Measurements from ENCODE around the gene OR9Q1.

OR9Q1 gene

DNA sequence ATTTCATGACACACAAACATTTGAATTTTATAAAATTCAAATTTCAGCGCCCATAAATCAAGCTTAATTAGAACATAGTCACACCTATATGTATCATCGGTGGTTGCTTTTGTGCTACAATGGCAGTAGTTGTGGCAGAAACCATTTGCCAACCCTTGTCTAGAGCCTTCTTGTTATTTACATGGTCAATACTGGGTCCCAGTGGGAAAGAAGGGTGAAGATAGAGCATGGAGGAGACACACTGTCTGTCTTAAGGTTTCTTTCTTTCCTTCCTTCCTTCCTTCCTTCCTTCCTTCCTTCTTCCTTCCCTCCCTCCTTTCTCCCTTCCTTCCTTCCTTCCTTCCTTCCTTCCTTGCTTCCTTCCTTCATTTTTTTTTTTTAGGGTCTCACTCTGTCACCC, 10.8 kb downstream of the OR9Q1 start:
- no peak for DNase-seq (ENCODE audit: low spot score)

DNA sequence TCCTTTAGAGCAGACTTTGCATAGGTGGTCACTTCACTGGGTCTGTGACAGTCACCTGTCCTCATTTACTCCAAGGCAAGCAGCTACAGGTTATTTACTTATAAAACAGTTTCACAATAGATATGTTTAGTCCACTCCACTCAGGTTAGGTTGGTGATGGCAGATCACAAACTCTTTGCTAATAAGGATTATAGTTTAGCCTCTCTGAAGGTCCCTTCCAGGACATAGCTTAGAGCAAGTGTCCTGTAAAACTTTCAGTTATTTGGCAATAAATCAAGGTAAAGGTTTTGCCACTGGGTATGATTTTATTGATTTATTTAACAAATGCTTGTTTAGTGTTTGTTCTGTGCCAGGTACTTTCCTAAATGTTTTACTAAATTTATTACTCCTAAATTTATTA, 15.9 kb downstream of the OR9Q1 start:
- no peak for DNase-seq (ENCODE audit: low spot score)

DNA sequence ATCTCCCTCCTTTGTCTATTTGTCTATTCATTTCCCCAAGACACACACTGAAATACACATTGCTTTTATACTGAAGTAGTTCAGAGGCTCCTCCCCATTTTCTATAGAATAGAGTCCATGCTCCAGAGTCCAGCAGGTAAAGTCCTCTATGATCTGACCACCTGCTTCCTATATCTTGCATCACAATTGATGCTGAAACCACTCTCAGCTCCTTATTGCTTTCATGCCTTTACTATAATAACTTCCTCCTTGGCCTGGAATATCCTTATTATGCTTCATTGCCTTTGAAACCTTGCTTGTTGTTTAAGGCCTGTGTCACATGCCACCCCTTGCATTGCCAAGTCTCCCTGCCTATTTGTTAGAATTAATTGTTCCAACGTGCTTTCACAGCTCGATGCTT, 19.7 kb downstream of the OR9Q1 start:
- DNase-seq (ENCODE audit: low spot score), result no peak

DNA sequence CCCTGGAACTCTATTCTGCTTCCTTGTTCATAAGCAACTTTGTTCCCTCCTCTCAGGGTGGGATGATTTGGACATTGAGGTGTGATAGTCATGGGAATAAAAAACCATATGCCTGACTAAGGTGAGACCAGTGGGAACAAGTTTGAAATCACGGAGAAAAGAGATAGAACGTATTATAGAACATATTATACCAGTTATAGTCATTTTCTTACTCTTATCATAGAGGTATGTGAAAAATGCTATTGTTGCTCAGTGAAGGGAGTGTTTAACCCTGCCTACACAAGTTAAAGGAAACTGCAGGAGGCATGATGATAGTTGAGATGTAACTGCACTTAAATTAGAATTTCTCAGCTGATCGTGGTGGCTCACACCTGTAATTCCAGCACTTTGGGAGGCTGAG, 22.6 kb downstream of the OR9Q1 start:
- DNase-seq (ENCODE audit: low spot score), result no peak

DNA sequence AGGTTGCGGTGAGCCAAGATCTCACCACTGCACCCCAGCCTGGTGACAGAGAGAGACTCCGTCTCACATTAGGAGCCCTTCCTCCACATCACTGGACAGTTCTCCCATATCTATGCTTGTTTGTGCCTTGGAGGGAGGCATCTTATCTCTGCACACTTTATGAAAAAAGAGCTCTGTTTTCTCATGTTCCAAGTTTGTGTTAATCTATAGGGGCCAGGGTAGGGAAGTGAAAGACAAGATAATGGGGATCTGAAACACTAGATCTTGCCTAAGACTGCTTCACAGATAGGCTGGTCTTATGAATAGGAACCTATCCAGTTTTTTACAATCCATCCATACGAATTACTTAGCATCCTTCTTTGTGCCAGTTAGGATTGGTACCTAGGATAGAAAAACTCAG, 24.1 kb downstream of the OR9Q1 start:
- no peak for DNase-seq (ENCODE audit: low spot score)

DNA sequence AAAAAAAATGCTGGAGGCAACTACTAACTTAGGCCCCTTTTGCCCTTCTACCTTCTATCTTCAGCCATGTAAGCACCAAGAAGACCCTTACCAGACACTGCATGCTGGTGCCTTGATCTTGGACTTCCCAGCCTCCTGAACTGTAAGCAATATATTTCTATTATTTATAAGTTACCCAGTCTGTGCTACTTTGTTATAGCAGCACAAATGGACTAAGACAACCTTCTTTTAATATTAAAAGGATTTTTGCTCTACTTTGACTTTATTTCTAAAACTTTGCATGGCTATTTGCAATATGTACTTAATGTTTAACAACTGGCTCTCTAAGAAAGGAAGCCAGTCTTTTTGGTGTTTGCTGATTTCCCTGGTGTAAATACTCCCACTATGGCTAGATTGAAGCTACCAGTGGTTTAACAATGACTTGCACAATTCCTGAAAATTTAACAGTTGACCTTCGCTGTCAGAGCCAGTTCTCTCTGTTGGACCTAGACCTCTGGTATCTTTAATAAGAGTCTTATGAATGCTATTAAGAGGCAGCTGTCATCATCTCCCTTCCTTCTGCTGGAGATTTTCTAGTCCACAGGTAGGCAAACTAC, 32.2 kb downstream of the OR9Q1 start:
- no peak for DNase-seq (ENCODE audit: low spot score)

DNA sequence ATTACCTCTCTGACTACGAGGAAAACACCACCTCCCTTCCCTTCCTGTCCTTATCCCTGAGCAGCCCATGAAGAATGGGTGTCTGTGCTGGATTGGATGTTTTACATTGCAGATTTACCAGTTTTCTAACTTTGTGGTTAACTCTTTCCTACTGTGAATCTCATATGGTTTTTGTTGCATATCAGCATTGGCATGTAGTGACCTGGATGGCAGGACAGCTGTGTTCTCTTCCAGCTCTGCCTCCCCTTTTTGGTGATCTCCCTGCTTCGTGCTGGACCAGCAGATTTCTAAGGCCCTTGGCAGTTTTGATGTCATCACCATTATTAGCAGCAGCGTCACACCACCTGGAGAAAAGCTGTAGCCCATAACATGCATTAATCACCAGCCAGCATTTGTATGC, 33.8 kb downstream of the OR9Q1 start:
- no peak for DNase-seq (ENCODE audit: low spot score)

DNA sequence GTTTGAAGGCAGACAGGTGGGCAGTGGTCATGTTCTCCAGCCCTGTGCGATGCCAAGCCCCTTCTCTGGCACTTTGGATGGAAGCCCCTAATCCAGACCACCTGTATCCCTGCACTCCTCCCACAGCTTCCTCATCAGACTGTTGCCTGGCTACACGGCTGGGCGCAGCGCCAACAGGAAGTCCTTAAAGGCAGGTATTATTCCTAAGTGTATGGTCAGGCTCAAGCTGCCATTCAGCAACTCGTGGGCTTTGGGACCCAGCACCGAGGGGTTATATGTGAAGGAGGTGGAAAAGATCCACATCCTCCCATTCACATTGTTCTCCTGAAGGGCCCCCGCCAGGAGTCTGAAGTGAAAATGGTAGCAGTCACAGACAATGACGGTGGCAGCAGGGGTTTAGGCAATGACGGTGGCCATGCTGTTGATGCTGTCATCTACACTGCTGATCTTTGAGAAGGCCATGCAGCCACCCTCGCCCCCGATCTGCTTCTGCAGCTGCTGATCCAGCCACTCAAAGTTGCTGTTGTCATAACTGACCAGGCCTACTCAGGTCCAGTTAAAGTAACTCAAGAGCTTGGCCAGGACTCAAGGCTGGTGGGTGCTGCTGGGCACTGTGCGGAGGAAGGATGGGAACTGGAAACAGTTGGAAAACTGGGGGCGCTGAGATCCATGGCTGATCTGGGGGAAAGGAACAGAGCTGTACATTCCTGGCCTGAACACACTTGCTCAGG, 34.8 kb downstream of the OR9Q1 start:
- no peak for DNase-seq (ENCODE audit: low spot score)

DNA sequence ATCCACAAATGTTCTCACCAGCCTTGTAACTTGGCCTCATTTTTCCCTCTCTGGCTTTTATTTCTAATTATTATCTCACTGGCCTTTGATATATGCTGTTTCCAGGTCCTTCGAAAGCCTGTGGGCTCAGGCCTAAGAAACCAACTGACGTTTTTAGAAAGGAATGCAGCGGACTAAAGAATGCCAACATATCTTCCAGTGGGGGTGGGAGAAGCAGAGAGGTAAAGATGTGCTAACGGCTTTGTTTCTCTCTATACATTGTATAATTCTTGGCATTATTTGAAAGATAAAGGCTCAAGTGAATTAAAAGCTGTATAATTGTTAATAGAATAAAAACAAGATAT, 35.3 kb downstream of the OR9Q1 start:
- DNase-seq (ENCODE audit: low spot score), result peak; percentile 72

DNA sequence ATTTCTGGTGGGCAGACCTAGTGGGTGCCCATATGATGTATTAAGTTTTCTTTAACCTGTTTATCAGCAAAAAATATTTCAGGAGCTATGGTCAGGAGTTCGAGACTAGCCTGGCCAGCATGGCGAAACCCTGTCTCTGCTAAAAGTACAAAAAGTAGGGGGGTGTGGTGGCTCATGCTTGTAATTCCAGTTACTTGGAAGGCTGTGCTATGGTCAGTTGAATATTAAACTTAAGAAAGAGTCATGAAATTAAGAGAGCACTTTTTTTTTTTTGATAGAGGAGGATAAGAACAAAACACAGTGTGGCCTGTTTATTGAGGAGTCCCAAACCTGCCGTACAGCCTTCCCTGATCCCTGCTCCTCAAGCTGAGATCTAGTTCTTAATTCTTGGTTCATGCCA, 36.9 kb downstream of the OR9Q1 start:
- no peak for DNase-seq (ENCODE audit: low spot score)

DNA sequence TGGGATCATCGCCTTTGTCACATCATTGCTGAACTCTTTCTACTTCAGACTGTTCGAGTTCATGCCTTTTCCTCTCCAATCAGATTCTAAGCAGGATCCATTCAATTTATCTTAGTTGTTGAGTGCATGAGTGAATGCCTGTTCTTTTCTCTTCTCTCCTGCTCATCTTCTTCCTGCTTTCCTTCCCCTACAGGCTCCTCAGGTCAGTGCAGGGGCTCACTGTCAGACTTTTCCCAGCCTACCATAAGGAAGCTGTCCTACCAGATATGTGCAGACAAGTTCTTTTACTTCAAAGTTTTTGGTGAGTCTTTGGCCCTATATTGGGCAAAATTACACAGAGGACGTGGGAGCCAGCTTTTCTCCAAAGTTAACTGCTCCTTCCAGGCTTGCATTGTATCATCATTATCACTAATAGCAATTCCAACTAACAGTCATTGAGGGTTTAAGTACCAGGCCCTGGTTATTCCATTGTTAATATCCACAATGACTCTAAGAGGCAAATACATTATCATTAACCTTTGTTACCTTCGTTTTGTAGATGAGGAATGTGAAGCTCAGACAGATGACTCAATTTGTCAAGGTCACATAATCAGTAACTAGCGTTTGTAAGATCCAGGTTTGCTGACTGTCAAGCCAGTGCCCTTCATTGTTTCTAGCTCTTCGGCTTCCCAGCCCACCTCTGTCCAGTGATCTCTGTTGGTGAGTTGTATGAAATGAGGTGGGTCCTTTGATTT, 37.4 kb downstream of the OR9Q1 start:
- peak; percentile 16 for DNase-seq (ENCODE audit: low spot score)

DNA sequence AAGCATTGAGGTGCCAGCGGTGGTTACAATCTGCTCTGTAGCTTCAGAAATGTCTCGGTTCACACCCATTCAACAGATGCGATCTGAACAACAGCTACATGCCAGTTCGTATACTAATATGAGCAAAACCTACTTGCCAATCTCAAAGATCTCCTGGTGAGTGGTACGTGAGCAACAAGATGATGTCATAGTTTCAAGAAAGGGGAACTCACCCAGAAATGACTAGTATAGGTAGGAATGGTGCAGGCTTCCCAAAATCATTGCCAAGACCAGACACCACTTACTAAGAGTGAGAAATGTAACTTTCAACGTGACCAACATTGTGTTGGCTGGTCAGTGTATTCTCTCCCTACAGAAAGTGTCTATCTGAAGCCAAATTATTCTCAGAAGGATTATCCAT, 38.1 kb downstream of the OR9Q1 start:
- peak; percentile 51 for DNase-seq (ENCODE audit: low spot score)

DNA sequence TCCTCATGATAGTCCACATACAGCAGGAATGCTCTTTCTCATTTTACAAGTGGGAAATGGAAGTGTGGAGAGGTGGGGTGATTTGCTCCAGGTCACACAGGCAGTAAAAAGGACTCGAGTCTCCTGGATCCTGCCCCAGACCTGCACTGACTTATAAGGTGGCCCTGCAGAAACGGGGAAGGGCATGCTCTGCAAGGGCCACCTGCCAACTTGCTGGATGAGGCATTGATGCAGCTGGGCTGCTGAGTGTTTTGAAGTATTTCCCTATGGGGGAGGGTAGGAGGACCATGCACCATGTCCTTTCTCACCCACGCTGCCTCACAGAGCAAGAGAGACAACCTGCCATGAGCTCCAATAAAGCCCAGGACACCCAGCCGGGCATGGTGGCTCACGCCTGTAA, 44.0 kb downstream of the OR9Q1 start:
- DNase-seq (ENCODE audit: low spot score), result no peak

DNA sequence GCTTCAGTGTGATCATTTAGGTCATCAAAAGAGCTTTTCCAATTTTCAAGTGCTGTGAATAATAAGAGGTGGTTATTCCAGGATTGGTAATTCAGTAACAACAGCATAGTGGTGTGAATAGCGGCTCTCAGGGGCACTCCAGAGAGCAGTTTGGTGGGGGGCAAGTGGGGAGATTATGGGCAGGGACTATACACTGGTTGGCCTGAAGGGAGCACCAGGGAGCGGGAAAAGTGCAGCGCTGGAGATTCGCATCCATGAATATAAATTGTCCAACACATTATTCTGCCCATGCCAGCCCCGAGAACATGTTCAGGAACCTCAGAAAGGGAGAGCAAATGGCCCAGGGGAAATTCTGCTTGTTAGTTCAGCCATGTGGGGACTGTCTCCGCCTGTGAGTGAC, 45.0 kb downstream of the OR9Q1 start:
- DNase-seq (ENCODE audit: low spot score), result no peak

DNA sequence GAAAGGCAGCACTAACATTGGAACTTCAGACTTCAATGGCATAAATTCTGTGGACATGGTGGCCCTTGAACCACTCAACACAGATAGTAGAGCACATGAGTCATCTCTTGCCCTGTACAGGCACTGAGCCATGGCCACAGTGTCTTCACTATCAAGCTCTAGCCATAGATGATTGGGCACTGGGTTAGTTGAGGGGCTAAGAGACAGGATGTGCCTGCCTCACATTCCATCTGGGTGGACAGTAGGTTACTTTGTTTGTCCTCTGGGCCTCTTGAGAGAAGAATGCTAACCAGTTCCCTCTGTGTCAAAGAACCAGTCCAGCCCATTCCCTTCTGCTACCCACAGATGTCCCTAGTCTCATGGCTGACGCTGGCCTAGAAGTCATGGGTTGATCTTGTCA, 46.9 kb downstream of the OR9Q1 start:
- no peak for DNase-seq (ENCODE audit: low spot score)

DNA sequence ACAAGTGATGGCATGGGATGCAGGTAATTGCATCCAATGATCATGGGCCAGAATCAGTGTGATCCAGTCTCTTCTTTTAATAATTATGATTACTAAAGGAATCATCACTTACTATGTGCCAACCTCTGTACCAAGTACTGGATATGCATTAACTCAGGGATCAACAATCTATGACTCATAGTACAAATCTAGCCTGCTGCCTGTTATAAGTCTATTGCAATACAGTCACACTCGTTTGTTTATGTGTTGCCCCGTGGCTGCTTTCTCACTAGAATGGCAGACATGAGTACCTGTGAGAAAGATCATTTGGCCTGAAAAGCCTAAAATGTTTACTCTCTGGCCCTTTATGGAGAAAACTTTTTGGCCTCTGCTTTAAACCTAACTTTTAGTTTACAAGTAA, 52.1 kb downstream of the OR9Q1 start:
- DNase-seq (ENCODE audit: low spot score), result no peak

DNA sequence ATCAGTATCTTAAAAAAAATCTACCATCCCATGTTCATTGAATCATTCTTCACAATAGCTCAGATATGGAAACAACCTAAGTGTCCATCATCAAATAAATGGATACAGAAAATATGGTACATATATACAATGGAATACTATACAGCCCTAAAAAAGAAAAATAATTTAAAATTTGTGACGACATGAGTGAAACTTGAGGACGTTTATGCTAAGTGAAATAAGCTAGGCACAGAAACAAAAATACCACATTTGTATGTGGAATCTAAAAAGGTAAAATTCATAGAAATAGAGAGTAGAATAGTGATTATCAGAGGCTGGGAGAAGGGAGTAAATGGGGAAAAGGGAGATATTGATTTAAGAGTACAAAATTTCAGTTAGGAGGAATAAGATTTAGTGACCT, 62.8 kb downstream of the OR9Q1 start:
- DNase-seq (ENCODE audit: low spot score), result no peak

DNA sequence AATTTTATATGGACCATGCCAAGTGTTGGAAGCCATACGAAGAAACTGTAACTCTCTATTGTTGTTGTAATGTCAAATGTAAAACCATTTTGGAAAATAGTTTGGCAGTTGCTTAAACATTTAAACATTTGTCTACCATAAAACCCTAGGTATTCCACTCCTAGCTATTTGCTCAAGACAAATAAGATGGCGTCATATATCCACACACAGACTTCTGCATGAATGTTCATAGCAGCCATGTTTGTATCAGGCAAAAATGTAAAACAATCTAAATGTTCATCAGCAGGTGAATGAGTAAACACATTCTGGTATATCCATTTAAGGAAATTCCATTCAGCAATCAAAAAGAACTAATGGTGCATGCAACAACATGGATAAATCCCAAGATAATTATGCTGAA, 73.8 kb downstream of the OR9Q1 start:
- no peak for DNase-seq (ENCODE audit: low spot score)

DNA sequence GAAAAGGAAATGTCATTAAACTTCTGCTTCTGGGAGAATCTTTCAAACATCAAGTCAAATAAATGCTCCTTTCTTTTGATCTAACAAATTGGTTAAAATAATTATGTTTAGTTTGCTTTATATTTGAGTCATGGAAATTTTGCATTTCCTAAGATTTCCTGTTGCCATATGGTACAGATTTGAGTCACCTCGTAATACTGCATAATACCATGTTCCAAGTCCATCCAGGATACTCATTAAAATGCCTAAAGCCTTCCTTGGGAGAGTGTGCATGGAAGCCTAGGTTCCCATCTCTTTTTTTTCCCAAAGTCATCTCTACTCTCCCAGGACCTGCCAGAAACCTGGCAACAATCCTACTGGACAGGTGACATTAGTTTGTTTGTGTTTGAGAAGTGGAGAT, 97.4 kb downstream of the OR9Q1 start:
- DNase-seq (ENCODE audit: low spot score), result no peak

DNA sequence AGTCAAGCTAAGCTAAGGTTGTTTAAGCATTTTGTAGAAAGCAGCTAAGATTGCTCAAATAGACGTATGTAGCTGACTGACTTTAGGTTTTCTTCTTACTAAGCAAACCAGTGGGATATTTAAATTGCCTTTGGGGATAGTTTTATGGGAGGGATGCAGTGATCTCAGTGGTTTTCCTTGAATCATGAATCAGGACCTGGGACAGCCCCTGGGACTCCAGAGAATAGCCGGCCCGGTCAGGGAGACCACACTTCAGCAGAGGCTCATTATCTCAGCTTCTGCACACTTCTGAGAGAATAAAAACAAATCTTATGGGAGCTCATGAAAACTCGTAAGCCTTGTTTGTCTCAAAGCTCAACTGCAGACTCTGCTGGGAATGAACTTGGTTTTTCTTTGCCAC, 101.8 kb downstream of the OR9Q1 start, which contains the start of gene OR9I1:
Gene OR9I1, minus strand, starts transcription at position 62 of the 400 bp plus-strand sequence. CDS start 6,086 bp downstream, outside the sequence.
- DNase-seq (ENCODE audit: low spot score), result no peak

DNA sequence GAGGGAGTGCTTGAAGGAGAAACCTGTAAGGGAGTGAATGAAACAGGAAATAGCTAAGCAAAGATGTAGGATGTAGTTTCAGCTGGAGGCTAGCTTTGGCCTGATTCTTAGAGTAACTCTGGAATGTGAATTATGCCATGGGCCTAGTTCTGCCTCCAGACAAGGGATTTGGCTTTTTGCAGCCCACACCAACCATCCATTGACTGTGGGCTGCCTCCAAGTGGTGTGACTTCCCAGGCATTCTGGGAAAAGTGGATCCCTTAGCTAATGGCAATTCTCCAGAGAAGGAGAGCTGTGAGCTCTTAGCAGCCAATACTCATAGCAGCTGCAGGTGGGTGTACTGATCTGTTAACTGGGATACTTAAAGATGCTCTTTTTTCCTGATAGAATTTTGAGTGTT, 103.7 kb downstream of the OR9Q1 start:
- no peak for DNase-seq (ENCODE audit: low spot score)

DNA sequence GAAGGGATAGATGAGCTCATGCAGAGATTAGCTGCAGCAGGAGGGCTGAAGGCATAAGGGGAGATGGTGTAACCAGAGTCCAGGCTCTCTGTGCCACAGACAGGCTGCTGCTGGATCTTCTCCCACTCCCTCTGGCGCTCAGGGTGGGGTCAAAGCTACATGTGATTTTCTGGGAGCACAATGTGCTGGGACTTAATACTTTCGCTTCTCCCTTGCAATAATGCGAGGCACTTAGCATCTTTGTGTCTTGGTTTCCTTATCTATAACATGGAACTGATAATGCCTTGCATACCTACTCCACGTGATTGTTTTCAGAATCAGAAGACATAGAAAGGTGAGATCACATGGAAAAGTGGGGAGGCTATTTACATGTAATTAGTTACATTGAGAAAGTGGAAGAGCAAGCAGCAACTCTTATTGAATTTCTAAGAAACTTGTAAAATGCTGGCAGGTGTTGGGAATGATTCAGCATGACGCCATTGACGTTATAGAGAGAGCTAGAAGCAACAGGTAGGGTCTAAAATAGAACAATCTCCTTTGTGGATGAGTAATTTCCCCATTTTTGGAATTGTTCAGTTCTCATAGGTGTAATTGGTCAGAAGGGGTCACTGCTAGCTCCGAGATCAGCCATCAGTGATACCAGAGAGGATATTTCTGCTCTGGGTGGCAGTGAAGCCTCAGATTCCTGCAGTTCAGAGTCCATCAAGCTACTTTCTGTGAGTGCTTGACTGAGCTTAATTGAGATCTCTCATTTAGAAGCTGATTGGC, 109.8 kb downstream of the OR9Q1 start:
- DNase-seq (ENCODE audit: low spot score), result no peak

DNA sequence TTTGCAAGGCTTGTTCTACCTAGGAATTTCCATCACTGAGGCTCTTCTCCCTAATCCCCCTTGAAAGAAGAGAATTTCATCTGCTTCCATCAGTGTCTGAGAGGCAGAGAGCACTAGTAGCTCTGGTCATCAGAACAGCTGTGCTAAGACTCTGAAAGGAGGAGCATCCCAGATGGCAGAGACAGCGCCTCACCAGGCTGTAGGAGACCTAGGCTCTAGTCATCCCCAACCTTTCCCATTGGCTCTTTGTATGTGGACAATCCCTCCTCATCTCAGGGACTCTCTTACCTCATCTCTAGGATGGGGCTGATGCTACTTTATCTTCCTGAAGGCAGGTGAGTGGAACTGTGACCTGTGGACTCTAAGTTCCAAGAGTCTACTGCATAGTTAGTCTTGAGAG, 110.5 kb downstream of the OR9Q1 start:
- DNase-seq (ENCODE audit: low spot score), result no peak

Data from AG08395 (cell line).